Natural killer cell (primary cell): ENCODE results near the gene ABTB2. TPM values are rescaled to one million over a fixed set of nuclear protein-coding genes. Genes with fewer than 3 reads are reported as not detected.

Source experiments
- ATAC-seq, 3 donors: fragments of 150-1000 bp in 2 of 3; fragments of 200-7000 bp in 1 of 3; cut with Tn5 transposase; 1 replicate in 1 of 3; 2 replicates in 2 of 3; pipeline ENCODE4 v1.10.0; 2021; ENCODE audit warnings: mild to moderate bottlenecking in 2 of 3, moderate library complexity in 2 of 3
- DNase-seq, 2 donors: peaks; one replicate each; pipeline versions ENCODE4 v3.0.0 to v3.0.0-alpha.2; 2013 to 2021; ENCODE audit warnings: mixed read lengths in 1 of 2
- H3K27ac ChIP-seq: one replicate; pipeline ENCODE4 v1.5.1; 2013; ENCODE audit warnings: mild to moderate bottlenecking, low read length
- H3K27me3 ChIP-seq: one replicate; pipeline ENCODE4 v1.6.1; 2013; ENCODE audit warnings: low read length; ENCODE audit not compliant: control insufficient read depth, insufficient read depth
- H3K36me3 ChIP-seq: one replicate; pipeline ENCODE4 v1.6.1; 2013; ENCODE audit warnings: low read length; ENCODE audit not compliant: control insufficient read depth, insufficient read depth
- H3K4me1 ChIP-seq: one replicate; pipeline ENCODE4 v1.6.1; 2013; ENCODE audit warnings: low read length; ENCODE audit not compliant: control insufficient read depth, insufficient read depth
- H3K4me3 ChIP-seq: one replicate; pipeline ENCODE4 v1.5.1; 2013; ENCODE audit warnings: low read length
- H3K9me3 ChIP-seq: one replicate; pipeline ENCODE4 v1.6.1; 2013; ENCODE audit warnings: low read length; ENCODE audit not compliant: control insufficient read depth, insufficient read depth
- H3K27ac Mint-ChIP-seq, 2 donors: one replicate each; pipeline ENCODE4 v1.8.0; 2022; ENCODE audit warnings: mild to moderate bottlenecking in 2 of 2, mixed read lengths in 2 of 2, moderate library complexity in 1 of 2
- H3K27me3 Mint-ChIP-seq, 2 donors: one replicate each; pipeline ENCODE4 v1.8.0; 2022; ENCODE audit warnings: low read depth in 2 of 2, mixed read lengths in 2 of 2
- H3K36me3 Mint-ChIP-seq: one replicate; pipeline ENCODE4 v1.8.0; 2022; ENCODE audit warnings: mixed read lengths
- H3K4me1 Mint-ChIP-seq, 2 donors: one replicate each; pipeline ENCODE4 v1.8.0; 2022; ENCODE audit warnings: mixed read lengths in 2 of 2
- H3K4me3 Mint-ChIP-seq: one replicate; pipeline ENCODE4 v1.8.0; 2022; ENCODE audit warnings: mild to moderate bottlenecking, moderate library complexity, mixed read lengths
- H3K9me3 Mint-ChIP-seq, 2 donors: one replicate each; pipeline ENCODE4 v1.8.0; 2022; ENCODE audit warnings: mixed read lengths in 2 of 2
- WGBS: methylation state at CpG from one replicate; pipeline ENCODE4 v1.1.7; 2013; ENCODE audit warnings: missing lambda C conversion rate; ENCODE audit not compliant: insufficient coverage; 5-methylcytosine and 5-hydroxymethylcytosine counted together
- intact Hi-C: fragments of 100-400 bp; cut with micrococcal nuclease; formaldehyde crosslinking; loops from one replicate; pipeline ENCODE4 v1.14.2; 2022
- total RNA-seq, 4 donors: library from RNA; stranded (reverse); fragments of 120-200 nt in 1 of 4; gene quantifications; one replicate each; pipeline versions ENCODE4 v1.2.3 to v1.2.4, GENCODE V29; 2013 to 2022
- TF ChIP-seq, protein P1 (sequence below): fragments of 200-600 bp; IDR thresholded peaks from one replicate; pipeline ENCODE4 v1.8.0; 2022; ENCODE audit warnings: antibody characterized with exemption

Gene ABTB2
- total RNA-seq, 3 donors from 2014 or later (not counting 1 experiment from before 2014, with no cell fraction given), result 0.65 to 1.7 (median 1.1) TPM

DNA sequence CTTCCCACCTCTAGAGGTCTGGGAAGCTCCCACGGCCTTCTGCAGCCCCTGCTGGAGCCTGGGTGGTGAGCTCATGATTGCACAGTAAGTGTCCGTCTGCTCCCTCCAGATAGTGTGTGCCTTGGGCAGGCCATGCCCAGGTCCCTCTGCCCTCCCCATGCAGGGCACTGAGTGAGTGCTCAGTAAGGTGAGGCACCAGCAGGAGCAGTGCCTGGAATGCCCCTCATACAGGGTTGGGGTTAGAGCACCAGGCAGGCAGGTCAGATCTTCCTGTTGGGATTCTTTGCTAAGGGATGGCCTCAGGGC lies 202.1 kb downstream of the ABTB2 start:
- H3K9me3 Mint-ChIP-seq, result no peaks in the 10 kb centered on the region
- intact Hi-C loops, result no loop called here
- no peaks in the 10 kb centered on the region for H3K36me3 ChIP-seq

DNA sequence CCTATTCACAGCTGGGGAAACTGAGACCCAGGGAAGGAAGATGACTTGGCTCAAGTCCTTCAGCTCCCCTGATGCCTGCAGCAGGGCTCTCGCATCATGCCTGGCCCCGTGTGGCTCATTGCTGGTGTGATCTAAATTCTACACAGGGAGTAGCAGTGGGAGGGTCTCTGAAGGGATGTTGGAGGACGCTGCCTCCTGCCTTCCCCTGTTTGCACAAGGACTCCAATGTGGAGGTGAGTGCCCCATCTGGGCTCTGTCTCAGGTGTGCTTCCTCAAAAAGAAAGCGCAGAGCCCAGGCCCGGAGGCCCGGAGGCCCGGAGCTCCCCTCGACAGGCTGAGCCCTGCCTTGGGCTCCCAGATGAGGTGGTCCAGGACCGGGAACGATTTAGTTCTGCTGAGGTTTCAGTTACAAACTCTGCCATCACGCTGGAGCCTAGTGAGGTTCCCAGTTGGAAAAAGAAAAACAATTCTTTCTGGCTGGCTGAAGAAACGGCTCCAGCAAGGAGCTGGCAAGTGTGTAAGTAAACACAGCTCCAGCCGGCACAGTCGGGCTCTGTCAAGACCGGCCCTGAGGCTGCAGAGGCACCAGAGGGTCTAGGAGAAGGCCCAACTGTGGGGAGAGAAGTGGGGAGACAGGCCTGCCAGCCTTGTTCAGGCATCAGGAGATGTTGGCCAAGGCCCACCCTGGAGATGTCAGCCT lies 202.6 kb downstream of the ABTB2 start:
- Histone ChIP-seq H3K9me3 (no peaks in the 10 kb centered on the region), H3K27ac (no peak overlapping the region), H3K4me3 (no peak overlapping the region), H3K27me3 (no peaks in the 10 kb centered on the region), H3K4me1 (peaks cover 24% of the 10 kb centered on the region), H3K36me3 (peaks cover under 1% of the 10 kb centered on the region)
- ATAC-seq (no peak), DNase-seq (no peak)
- no peak overlapping the region for H3K27ac Mint-ChIP-seq
- 95% methylated on average over 15 of the region's 15 CpGs for WGBS
- TF ChIP-seq, protein P1, sequence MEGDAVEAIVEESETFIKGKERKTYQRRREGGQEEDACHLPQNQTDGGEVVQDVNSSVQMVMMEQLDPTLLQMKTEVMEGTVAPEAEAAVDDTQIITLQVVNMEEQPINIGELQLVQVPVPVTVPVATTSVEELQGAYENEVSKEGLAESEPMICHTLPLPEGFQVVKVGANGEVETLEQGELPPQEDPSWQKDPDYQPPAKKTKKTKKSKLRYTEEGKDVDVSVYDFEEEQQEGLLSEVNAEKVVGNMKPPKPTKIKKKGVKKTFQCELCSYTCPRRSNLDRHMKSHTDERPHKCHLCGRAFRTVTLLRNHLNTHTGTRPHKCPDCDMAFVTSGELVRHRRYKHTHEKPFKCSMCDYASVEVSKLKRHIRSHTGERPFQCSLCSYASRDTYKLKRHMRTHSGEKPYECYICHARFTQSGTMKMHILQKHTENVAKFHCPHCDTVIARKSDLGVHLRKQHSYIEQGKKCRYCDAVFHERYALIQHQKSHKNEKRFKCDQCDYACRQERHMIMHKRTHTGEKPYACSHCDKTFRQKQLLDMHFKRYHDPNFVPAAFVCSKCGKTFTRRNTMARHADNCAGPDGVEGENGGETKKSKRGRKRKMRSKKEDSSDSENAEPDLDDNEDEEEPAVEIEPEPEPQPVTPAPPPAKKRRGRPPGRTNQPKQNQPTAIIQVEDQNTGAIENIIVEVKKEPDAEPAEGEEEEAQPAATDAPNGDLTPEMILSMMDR, result no peak
- H3K4me3 Mint-ChIP-seq, result no peak overlapping the region
- H3K36me3 Mint-ChIP-seq, result no peaks in the 10 kb centered on the region
- peaks cover 0 to 11% of the 10 kb centered on the region in 2 donors for H3K4me1 Mint-ChIP-seq
- H3K27me3 Mint-ChIP-seq, result no peaks in the 10 kb centered on the region
- no peaks in the 10 kb centered on the region for H3K9me3 Mint-ChIP-seq
- intact Hi-C loops, result no loop called here

More for the DNA sequence above, 202.1 kb downstream of the ABTB2 start:
- Histone ChIP-seq H3K4me3 (no peak overlapping the region), H3K9me3 (no peaks in the 10 kb centered on the region), H3K27me3 (no peaks in the 10 kb centered on the region), H3K4me1 (peaks cover 24% of the 10 kb centered on the region), H3K27ac (no peak overlapping the region)
- H3K27me3 Mint-ChIP-seq, result no peaks in the 10 kb centered on the region
- H3K4me1 Mint-ChIP-seq, result peaks cover 0 to 11% of the 10 kb centered on the region in 2 donors
- H3K27ac Mint-ChIP-seq, result no peak overlapping the region
- no peak for ATAC-seq
- 95% methylated on average over 2 of the region's 2 CpGs for WGBS
- DNase-seq, result no peak
- no peaks in the 10 kb centered on the region for H3K36me3 Mint-ChIP-seq
- TF ChIP-seq, protein P1, result no peak
- no peak overlapping the region for H3K4me3 Mint-ChIP-seq

DNA sequence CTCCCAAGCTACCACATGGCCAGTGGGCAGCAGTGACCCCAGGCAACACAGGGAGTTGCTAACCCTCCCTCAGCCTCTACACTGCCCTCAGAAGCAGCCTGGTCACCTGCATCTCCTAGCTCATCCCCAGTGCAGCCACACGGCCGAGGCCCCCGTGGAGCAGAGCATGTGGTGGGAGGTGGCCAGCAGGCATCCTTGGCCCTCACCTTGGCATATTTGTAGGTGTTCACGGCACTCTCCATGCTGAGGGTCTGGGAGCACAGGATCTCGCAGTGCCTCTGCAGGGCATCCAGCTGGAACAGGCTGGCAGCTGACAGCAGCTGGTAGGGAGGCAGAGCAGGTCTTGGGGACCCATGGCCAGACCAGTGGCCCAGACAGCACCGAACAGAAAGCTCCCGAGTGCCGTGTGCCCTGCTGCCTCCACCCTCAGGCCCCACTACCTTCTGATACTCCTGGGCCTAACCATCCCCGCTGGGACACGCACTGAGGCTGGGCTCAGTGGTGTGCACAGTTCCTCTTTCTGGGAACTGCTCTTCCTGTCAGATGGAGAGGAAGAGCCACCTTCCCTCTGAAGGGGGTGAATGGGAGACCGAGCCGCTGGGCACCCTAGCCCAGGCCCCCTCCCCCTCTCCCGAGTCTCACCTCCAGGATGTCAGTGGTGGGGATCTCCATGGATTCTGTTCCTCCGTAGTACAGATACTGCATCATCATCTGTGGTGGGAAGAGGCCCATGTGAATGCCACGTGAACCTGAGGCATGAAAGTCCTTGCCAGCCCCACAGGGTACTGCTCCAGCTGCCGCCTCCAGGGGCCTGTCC lies 203.5 kb downstream of the ABTB2 start:
- no peaks in the 10 kb centered on the region for H3K9me3 ChIP-seq
- H3K4me3 ChIP-seq, result no peak overlapping the region
- H3K36me3 ChIP-seq, result peaks cover 6% of the 10 kb centered on the region
- H3K4me1 Mint-ChIP-seq, result peaks cover 0 to 11% of the 10 kb centered on the region in 2 donors
- no peak overlapping the region for H3K4me3 Mint-ChIP-seq
- H3K36me3 Mint-ChIP-seq, result no peaks in the 10 kb centered on the region
- no peak overlapping the region for H3K27ac ChIP-seq
- TF ChIP-seq, protein P1, result no peak
- ATAC-seq (peak in 1 of 3 donors; percentile 33), DNase-seq (no peak)
- H3K27me3 Mint-ChIP-seq, result no peaks in the 10 kb centered on the region
- H3K27me3 ChIP-seq, result no peaks in the 10 kb centered on the region
- no peak overlapping the region for H3K27ac Mint-ChIP-seq
- H3K4me1 ChIP-seq, result peaks cover 24% of the 10 kb centered on the region
- intact Hi-C loops, result no loop called here
- no peaks in the 10 kb centered on the region for H3K9me3 Mint-ChIP-seq
- WGBS, result 59% methylated on average over 15 of the region's 16 CpGs
